NCI-H128 (cell line): Measurements from ENCODE around the gene ZCCHC14.
A peak's percentile ranks its signal among the peaks of the same experiment; 100 is the strongest.

Experiments
- DNase-seq: peaks from one replicate; lab custom pipeline; 2025; ENCODE audit not compliant: unreplicated experiment; lab: John Stamatoyannopoulos, UW

ZCCHC14 gene

GRCh38 chr16:87492721-87493607 is at the start of gene ZCCHC14:
Gene ZCCHC14 (minus strand): TSS chr16:87493024. CDS start chr16:87492238, 786 bp downstream.
- peak; percentile 93 for DNase-seq

GRCh38 chr16:87541872-87542234 is 49.0 kb upstream of the ZCCHC14 start:
- DNase-seq: no peak

- no peak for DNase-seq
Measured at GRCh38 chr16:87541147-87541871, 48.5 kb upstream of the ZCCHC14 start.

GRCh38 chr16:87540897-87541146 is 48.0 kb upstream of the ZCCHC14 start:
- DNase-seq: no peak

- DNase-seq: no peak
Measured at GRCh38 chr16:87540072-87540896, 47.5 kb upstream of the ZCCHC14 start.

- no peak for DNase-seq
Measured at GRCh38 chr16:87539113-87539512, 46.3 kb upstream of the ZCCHC14 start.

- no peak for DNase-seq
Measured at GRCh38 chr16:87538594-87538993, 45.8 kb upstream of the ZCCHC14 start.

- DNase-seq: no peak
Measured at GRCh38 chr16:87538160-87538559, 45.3 kb upstream of the ZCCHC14 start.

- DNase-seq: no peak
Measured at GRCh38 chr16:87536795-87537142, 43.9 kb upstream of the ZCCHC14 start.

GRCh38 chr16:87535855-87536794 is 43.3 kb upstream of the ZCCHC14 start:
- no peak for DNase-seq

- DNase-seq: no peak
Measured at GRCh38 chr16:87535457-87535854, 42.6 kb upstream of the ZCCHC14 start.

GRCh38 chr16:87534751-87535150 is 41.9 kb upstream of the ZCCHC14 start:
- no peak for DNase-seq

GRCh38 chr16:87534030-87534653 is 41.3 kb upstream of the ZCCHC14 start:
- DNase-seq: no peak

GRCh38 chr16:87533061-87533460 is 40.2 kb upstream of the ZCCHC14 start:
- DNase-seq: no peak

- no peak for DNase-seq
Measured at GRCh38 chr16:87531418-87531817, 38.6 kb upstream of the ZCCHC14 start.

GRCh38 chr16:87528690-87529579 is 36.1 kb upstream of the ZCCHC14 start:
- no peak for DNase-seq

GRCh38 chr16:87527055-87527724 is 34.4 kb upstream of the ZCCHC14 start:
- DNase-seq: no peak

- DNase-seq: no peak
Measured at GRCh38 chr16:87526238-87526947, 33.6 kb upstream of the ZCCHC14 start.
